ENCODE results near the gene HOXB8.

The HOXB8 gene

DNA sequence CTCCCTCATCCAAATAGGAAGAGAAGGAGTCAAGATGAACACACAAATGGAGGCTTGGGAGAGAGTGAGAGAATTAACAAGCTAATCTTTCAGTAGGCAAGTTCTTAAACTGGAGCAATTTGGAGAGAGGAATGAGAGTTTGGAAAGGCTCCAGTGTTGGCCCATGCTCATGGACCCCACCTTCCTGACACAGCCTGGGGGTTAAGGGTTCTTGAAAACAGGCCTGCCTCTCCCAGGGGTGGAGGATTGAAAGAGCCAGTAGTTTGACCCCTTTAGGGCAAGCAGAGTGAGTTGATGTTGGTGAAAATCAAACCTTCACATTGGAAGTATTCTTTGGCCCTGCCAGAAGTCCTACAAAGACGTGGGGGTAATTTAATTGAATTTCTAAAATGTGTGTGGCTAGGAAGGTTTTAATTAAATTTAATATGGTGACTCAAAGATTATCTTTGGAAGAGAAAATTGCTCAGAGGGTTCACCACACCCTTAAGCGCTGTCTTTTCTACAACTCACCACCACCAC lies 30.8 kb downstream of the HOXB8 start:
- TF ChIP-seq, protein P1, sequence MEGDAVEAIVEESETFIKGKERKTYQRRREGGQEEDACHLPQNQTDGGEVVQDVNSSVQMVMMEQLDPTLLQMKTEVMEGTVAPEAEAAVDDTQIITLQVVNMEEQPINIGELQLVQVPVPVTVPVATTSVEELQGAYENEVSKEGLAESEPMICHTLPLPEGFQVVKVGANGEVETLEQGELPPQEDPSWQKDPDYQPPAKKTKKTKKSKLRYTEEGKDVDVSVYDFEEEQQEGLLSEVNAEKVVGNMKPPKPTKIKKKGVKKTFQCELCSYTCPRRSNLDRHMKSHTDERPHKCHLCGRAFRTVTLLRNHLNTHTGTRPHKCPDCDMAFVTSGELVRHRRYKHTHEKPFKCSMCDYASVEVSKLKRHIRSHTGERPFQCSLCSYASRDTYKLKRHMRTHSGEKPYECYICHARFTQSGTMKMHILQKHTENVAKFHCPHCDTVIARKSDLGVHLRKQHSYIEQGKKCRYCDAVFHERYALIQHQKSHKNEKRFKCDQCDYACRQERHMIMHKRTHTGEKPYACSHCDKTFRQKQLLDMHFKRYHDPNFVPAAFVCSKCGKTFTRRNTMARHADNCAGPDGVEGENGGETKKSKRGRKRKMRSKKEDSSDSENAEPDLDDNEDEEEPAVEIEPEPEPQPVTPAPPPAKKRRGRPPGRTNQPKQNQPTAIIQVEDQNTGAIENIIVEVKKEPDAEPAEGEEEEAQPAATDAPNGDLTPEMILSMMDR (IDR thresholded peaks at IDR 0.05), result no peak

DNA sequence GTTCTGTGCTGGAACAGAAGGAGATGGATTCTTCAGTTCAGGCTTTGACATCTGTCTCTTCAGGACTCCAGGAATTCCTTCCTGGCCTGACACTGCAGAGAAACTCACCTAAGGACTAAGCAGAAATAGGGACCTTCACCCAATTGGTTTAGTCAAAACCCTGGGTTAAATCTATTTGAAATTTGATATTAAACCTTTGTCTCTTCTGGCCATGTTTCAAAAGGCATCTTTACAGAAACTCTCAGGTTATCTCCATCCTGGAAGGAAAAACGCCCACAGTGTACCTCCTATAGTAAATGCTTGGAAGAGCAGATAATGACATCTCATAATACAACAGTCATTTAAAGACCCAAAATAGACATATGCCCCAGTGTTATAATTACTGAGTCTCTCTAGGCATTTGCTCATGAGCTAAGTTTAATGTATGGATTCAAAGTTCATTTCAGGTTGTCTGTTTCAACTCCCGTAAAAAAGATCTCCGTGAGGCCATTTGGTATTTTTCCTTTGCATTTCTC lies 31.3 kb downstream of the HOXB8 start:
- TF ChIP-seq, protein P1 (IDR thresholded peaks at IDR 0.05), result no peak

GRCh38 chr17:48582750-48583069 lies 32.4 kb downstream of the HOXB8 start:
- TF ChIP-seq, protein P1 (IDR thresholded peaks at IDR 0.05), result no peak

GRCh38 chr17:48579760-48580554 lies 35.1 kb downstream of the HOXB8 start:
- TF ChIP-seq, protein P1 (IDR thresholded peaks at IDR 0.05), result no peak

DNA sequence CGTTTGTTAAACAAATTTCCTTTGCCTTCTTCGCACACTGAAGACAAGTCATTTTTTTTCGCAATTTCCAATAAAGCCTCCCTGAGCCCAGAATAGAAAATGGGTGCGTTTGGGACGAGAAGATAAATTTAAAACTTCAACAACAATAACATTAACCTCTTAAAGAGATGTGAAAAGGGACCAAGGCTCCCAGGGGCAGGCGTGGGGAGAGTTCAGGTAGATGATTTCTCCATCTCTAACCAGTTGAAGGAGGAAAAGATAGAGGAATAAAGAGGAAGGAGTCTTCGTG lies 35.7 kb downstream of the HOXB8 start:
- TF ChIP-seq, protein P1 (IDR thresholded peaks at IDR 0.05), result no peak

DNA sequence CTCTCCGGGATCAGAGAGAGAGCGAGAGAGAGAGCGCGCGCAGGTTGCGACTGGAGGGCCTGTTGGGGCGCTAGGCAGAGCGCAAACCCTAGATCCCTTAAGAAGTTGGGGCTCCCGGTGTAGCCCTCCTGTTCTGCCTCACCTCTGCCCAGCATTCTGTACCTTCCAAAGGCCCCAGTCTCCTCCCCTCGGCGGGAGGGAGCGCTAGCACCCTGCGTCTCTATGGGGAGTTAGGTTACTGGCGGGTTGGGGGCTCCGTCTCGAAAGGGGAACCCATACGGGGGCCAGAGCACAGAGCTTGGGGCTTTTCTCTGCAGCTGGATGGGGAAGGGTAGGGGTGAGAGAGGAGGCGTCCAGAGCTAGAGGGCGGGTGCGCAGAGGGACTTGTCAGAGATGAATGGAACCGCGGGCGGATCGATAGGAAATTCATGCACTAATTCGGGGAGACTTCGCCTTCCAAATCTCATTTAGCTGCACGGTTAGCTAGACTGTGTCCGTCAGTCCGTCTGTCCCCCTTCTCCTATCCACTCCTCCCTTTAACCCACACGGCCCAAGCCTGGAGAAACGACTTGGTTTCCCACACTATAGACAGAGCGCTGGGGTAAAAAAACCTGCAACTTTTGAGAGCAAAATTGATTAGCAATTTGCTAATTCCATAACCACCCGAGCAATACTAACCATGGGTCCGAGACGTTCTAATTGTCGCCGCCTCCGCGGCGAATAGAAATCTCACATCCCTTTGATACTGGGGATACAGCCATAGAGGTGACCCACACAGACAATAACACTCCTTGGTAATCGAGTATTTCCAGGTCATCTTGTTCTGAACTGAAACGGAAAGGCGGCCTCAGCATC lies 36.2 kb downstream of the HOXB8 start:
- TF ChIP-seq, protein P1 (IDR thresholded peaks at IDR 0.05), result no peak

- TF ChIP-seq, protein P1 (IDR thresholded peaks at IDR 0.05), result no peak
Measured at GRCh38 chr17:48577946-48578615, 37.0 kb downstream of the HOXB8 start, which contains the start of gene HOXB4. Gene HOXB4, minus strand, starts transcription at chr17:48578350. Its CDS starts 31 bp downstream, at chr17:48578319.

Data from LNCAP (cell line).